ENCODE measurements around the gene PFN2.
"Not testable (repeated sequence)": the region's sequence is repeated elsewhere in the genome, so short reads cannot be mapped to it uniquely, and the experiment has no call there.

DNA sequence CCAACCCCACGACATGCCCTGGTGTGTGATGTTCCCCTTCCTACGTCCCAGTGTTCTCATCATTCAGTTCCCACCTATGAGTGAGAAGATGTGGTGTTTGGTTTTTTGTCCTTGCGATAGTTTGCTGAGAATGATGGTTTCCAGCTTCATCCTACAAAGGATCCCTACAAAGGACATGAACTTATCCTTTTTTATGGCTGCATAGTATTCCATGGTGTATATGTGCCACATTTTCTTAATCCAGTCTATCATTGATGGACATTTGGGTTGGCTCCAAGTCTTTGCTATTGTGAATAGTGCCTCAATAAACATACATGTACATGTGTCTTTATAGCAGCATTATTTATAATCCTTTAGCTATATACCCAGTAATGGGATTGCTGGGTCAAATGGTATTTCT, 26.7 kb downstream of the PFN2 start:
- TF ChIP-seq, protein P1, sequence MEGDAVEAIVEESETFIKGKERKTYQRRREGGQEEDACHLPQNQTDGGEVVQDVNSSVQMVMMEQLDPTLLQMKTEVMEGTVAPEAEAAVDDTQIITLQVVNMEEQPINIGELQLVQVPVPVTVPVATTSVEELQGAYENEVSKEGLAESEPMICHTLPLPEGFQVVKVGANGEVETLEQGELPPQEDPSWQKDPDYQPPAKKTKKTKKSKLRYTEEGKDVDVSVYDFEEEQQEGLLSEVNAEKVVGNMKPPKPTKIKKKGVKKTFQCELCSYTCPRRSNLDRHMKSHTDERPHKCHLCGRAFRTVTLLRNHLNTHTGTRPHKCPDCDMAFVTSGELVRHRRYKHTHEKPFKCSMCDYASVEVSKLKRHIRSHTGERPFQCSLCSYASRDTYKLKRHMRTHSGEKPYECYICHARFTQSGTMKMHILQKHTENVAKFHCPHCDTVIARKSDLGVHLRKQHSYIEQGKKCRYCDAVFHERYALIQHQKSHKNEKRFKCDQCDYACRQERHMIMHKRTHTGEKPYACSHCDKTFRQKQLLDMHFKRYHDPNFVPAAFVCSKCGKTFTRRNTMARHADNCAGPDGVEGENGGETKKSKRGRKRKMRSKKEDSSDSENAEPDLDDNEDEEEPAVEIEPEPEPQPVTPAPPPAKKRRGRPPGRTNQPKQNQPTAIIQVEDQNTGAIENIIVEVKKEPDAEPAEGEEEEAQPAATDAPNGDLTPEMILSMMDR (conservative IDR thresholded peaks at IDR 0.05 in 1 of 2, IDR thresholded peaks at IDR 0.05 in 1 of 2; ENCODE audit: low read depth in 1 of 2, low read length in 2 of 2) = not testable (repeated sequence)
- TF ChIP-seq EZH2 (IDR thresholded peaks at IDR 0.05; ENCODE audit: low read length, missing control alignments) = not testable (repeated sequence)

All from fibroblast of lung (primary cell).